GM21367 (cell line): ENCODE results near the gene UBXN10.

ENCODE experiments used
- ATAC-seq: cut with Tn5 transposase; IDR thresholded peaks from one replicate; pipeline ENCODE4 v1.9.1; 2021; ENCODE audit not compliant: unreplicated experiment

UBXN10 gene

GRCh38 chr1:20185834-20186782 lies at the start of gene UBXN10, which contains the start of gene PLA2G2C:
UBXN10 (plus strand) TSS chr1:20186096; CDS start chr1:20190562, 4,466 bp downstream.
PLA2G2C (minus strand) TSS chr1:20186518; CDS start chr1:20177363, 9,155 bp downstream.
- no peak for ATAC-seq

GRCh38 chr1:20136249-20136648 lies 49.6 kb upstream of the UBXN10 start:
- ATAC-seq, result no peak

- ATAC-seq, result no peak
Measured at GRCh38 chr1:20137055-20137454, 48.8 kb upstream of the UBXN10 start.

- ATAC-seq, result no peak
Measured at GRCh38 chr1:20137604-20138003, 48.3 kb upstream of the UBXN10 start.

GRCh38 chr1:20138346-20138745 lies 47.5 kb upstream of the UBXN10 start:
- no peak for ATAC-seq

- ATAC-seq, result no peak
Measured at GRCh38 chr1:20138961-20139550, 46.8 kb upstream of the UBXN10 start, which contains the start of gene PLA2G2F. PLA2G2F (plus strand) TSS chr1:20139323; CDS start chr1:20139428, 105 bp downstream.

GRCh38 chr1:20139776-20140612 lies 45.9 kb upstream of the UBXN10 start:
- no peak for ATAC-seq

- ATAC-seq, result no peak
Measured at GRCh38 chr1:20141001-20141400, 44.9 kb upstream of the UBXN10 start.

GRCh38 chr1:20141466-20141865 lies 44.4 kb upstream of the UBXN10 start:
- ATAC-seq, result no peak

- no peak for ATAC-seq
Measured at GRCh38 chr1:20142001-20142710, 43.7 kb upstream of the UBXN10 start.

GRCh38 chr1:20143318-20143717 lies 42.6 kb upstream of the UBXN10 start:
- ATAC-seq, result no peak

GRCh38 chr1:20143734-20144565 lies 41.9 kb upstream of the UBXN10 start:
- no peak for ATAC-seq

GRCh38 chr1:20147846-20148570 lies 37.9 kb upstream of the UBXN10 start:
- no peak for ATAC-seq

- no peak for ATAC-seq
Measured at GRCh38 chr1:20148571-20149500, 37.1 kb upstream of the UBXN10 start.

- ATAC-seq, result no peak
Measured at GRCh38 chr1:20149601-20150325, 36.1 kb upstream of the UBXN10 start.

GRCh38 chr1:20150326-20150705 lies 35.6 kb upstream of the UBXN10 start:
- no peak for ATAC-seq

- no peak for ATAC-seq
Measured at GRCh38 chr1:20150969-20151368, 34.9 kb upstream of the UBXN10 start.
